T-cell (primary cell): ENCODE measurements around the gene CD200R1. TPM values are rescaled to one million over a fixed set of nuclear protein-coding genes. Genes with fewer than 3 reads are reported as not detected.
A peak's percentile ranks its signal among the peaks of the same experiment; 100 is the strongest.

ENCODE experiments used
- ATAC-seq, 4 experiments: fragments of 200-7000 bp in 3 of 4; fragments of 150-1000 bp in 1 of 4; cut with Tn5 transposase; replicated peaks in 1 of 4; 1 replicate in 3 of 4; 2 replicates in 1 of 4; pipeline ENCODE4 v1.10.0; 2021; ENCODE audit warnings: moderate library complexity in 3 of 4, mild to moderate bottlenecking in 2 of 4, moderate number of reproducible peaks in 1 of 4
- CTCF ChIA-PET, 2 donors: fragments of 300-600 bp; sonication (Branson Sonifier 250); formaldehyde crosslinking; loops; one replicate each; lab custom pipeline; 2022; ENCODE audit warnings: antibody characterized with exemption in 2 of 2; lab: Charles Lee
- POLR2A ChIA-PET, 2 donors: fragments of 300-600 bp; sonication (Branson Sonifier 250); formaldehyde crosslinking; loops; one replicate each; lab custom pipeline; 2022; ENCODE audit warnings: antibody characterized with exemption in 2 of 2; lab: Charles Lee
- DNase-seq, 35 experiments: peaks; one replicate each; pipeline versions ENCODE4 v3.0.0 to v3.0.0-alpha.2; 2013 to 2023
- H3K27ac ChIP-seq: one replicate; pipeline ENCODE4 v1.5.1; 2013; ENCODE audit warnings: low read length
- H3K27me3 ChIP-seq, 2 experiments: replicated peaks in 1 of 2; 1 replicate in 1 of 2; 2 replicates in 1 of 2; pipeline versions ENCODE4 v1.6.1 to v1.7.0; 2013; ENCODE audit warnings: low read length in 1 of 2, mixed read lengths in 1 of 2; ENCODE audit not compliant: control insufficient read depth in 2 of 2, insufficient read depth in 2 of 2; ENCODE audit errors: extremely low read depth in 1 of 2
- H3K36me3 ChIP-seq, 2 donors: 1 replicate in 1 of 2; 2 replicates in 1 of 2; pipeline versions ENCODE4 v1.6.1 to v1.7.0; 2013; ENCODE audit warnings: low read length in 1 of 2; ENCODE audit not compliant: control insufficient read depth in 2 of 2, insufficient read depth in 1 of 2; ENCODE audit errors: extremely low read depth in 1 of 2
- H3K4me1 ChIP-seq, 2 experiments: 1 replicate in 1 of 2; 2 replicates in 1 of 2; pipeline versions ENCODE4 v1.6.1 to v1.7.0; 2013; ENCODE audit warnings: low read length in 2 of 2, mixed read lengths in 1 of 2; ENCODE audit not compliant: insufficient read depth in 2 of 2, control insufficient read depth in 1 of 2; ENCODE audit errors: extremely low read depth in 1 of 2
- H3K4me3 ChIP-seq, 2 donors: 1 replicate in 1 of 2; 2 replicates in 1 of 2; pipeline versions ENCODE4 v1.5.1 to v1.7.0; 2013; ENCODE audit warnings: mild to moderate bottlenecking in 2 of 2, low read length in 1 of 2, moderate library complexity in 1 of 2; ENCODE audit not compliant: control insufficient read depth in 1 of 2; ENCODE audit errors: extremely low read depth in 1 of 2
- H3K9me3 ChIP-seq: 2 replicates; pipeline ENCODE4 v1.7.0; 2013
- H3K27ac Mint-ChIP-seq, 2 donors: one replicate each; pipeline ENCODE4 v1.8.0; 2020 to 2021; ENCODE audit warnings: mild to moderate bottlenecking in 2 of 2, mixed read lengths in 2 of 2
- H3K27me3 Mint-ChIP-seq, 2 donors: one replicate each; pipeline ENCODE4 v1.8.0; 2021 to 2022; ENCODE audit warnings: mixed read lengths in 2 of 2
- H3K36me3 Mint-ChIP-seq: one replicate; pipeline ENCODE4 v1.8.0; 2021; ENCODE audit warnings: mixed read lengths
- H3K4me1 Mint-ChIP-seq, 3 donors: one replicate each; pipeline ENCODE4 v1.8.0; 2020 to 2022; ENCODE audit warnings: mixed read lengths in 3 of 3, mild to moderate bottlenecking in 1 of 3
- H3K4me3 Mint-ChIP-seq, 3 donors: one replicate each; pipeline ENCODE4 v1.8.0; 2020 to 2022; ENCODE audit warnings: mild to moderate bottlenecking in 3 of 3, mixed read lengths in 3 of 3, moderate library complexity in 3 of 3
- H3K9me3 Mint-ChIP-seq, 3 donors: one replicate each; pipeline ENCODE4 v1.8.0; 2020 to 2022; ENCODE audit warnings: mixed read lengths in 3 of 3
- WGBS: methylation state at CpG from one replicate; pipeline ENCODE4 v1.1.5; 2013; ENCODE audit warnings: missing lambda C conversion rate; ENCODE audit not compliant: insufficient coverage; 5-methylcytosine and 5-hydroxymethylcytosine counted together
- total RNA-seq, 35 experiments: library from RNA in 6 of 35; stranded (reverse) in 6 of 35; fragments of 120-200 nt in 1 of 35; gene quantifications; one replicate each; pipeline versions ENCODE4 v1.2.1 to v1.2.4 and lab custom pipeline; 2013 to 2026

The CD200R1 gene
- total RNA-seq, 5 donors from 2014 or later (not counting 1 experiment from before 2014, with no cell fraction given): 10.1 to 20.4 (median 11.9) TPM

GRCh38 chr3:112973325-112974177 lies 1.4 kb downstream of the CD200R1 start:
- Mint-ChIP-seq H3K4me3 (peak overlapping the region; percentile 91 to 98 (median 95)), H3K4me1 (peaks cover 83 to 98% (median 86%) of the 10 kb centered on the region in 3 donors), H3K9me3 (no peaks in the 10 kb centered on the region), H3K27ac (peak overlapping the region; percentile 95 to 98), H3K36me3 (no peaks in the 10 kb centered on the region), H3K27me3 (no peaks in the 10 kb centered on the region)
- ATAC-seq (peak; percentile 70 to 88 (median 80)), DNase-seq (peak in 27 of 35 experiments; percentile 11 to 69 (median 24))
- H3K4me3 ChIP-seq: peak overlapping the region; percentile 62 to 68
- peak overlapping the region; percentile 83 for H3K27ac ChIP-seq
- H3K9me3 ChIP-seq: no peaks in the 10 kb centered on the region
- no CpG with 5 or more reads among the region's 5 CpGs for WGBS
- no peaks in the 10 kb centered on the region for H3K36me3 ChIP-seq
- H3K4me1 ChIP-seq: peaks cover 32 to 52% of the 10 kb centered on the region in 2 experiments
- ChIA-PET POLR2A (interaction anchor here in 1 of 2 donors (1.2 kb wide), 1 partner anchor 28 kb away, joined by 3 read pairs; no protein-coding TSS in a partner anchor), CTCF (interaction anchor here in 1 of 2 donors (1.0 to 1.6 kb wide), 5 partner anchors 13 to 331 kb away, joined by 3 to 10 read pairs (median 3); partner anchors contain the start of gene GTPBP8)
- no peaks in the 10 kb centered on the region for H3K27me3 ChIP-seq

GRCh38 chr3:112972158-112972557 lies 2.7 kb downstream of the CD200R1 start:
- Histone ChIP-seq H3K4me1 (peaks cover 32 to 47% of the 10 kb centered on the region in 2 experiments), H3K36me3 (no peaks in the 10 kb centered on the region), H3K27ac (peak overlapping the region; percentile 83), H3K4me3 (peak overlapping the region in 1 of 2 donors; percentile 68), H3K9me3 (no peaks in the 10 kb centered on the region), H3K27me3 (no peaks in the 10 kb centered on the region)
- ChIA-PET POLR2A (interaction anchor here in 1 of 2 donors (0.6 kb wide), 1 partner anchor 538 kb away, joined by 4 read pairs; no protein-coding TSS in a partner anchor), CTCF (interaction anchor here in 1 of 2 donors (1.0 to 2.4 kb wide), 3 partner anchors 235 to 329 kb away, joined by 4 to 7 read pairs (median 4); no protein-coding TSS in a partner anchor)
- no peaks in the 10 kb centered on the region for H3K27me3 Mint-ChIP-seq
- no peaks in the 10 kb centered on the region for H3K9me3 Mint-ChIP-seq
- ATAC-seq (no peak), DNase-seq (no peak)
- H3K36me3 Mint-ChIP-seq: peaks cover 2% of the 10 kb centered on the region
- H3K4me3 Mint-ChIP-seq: peak overlapping the region; percentile 91 to 98 (median 95)
- peak overlapping the region; percentile 95 to 98 for H3K27ac Mint-ChIP-seq
- H3K4me1 Mint-ChIP-seq: peaks cover 82 to 98% (median 86%) of the 10 kb centered on the region in 3 donors

- H3K27me3 Mint-ChIP-seq: no peaks in the 10 kb centered on the region
- Histone ChIP-seq H3K4me3 (no peak overlapping the region), H3K27me3 (peaks cover 0 to 3% of the 10 kb centered on the region in 2 experiments), H3K36me3 (peaks cover 0 to 6% of the 10 kb centered on the region in 2 donors), H3K27ac (peak overlapping the region; percentile 20), H3K4me1 (peaks cover 9 to 26% of the 10 kb centered on the region in 2 experiments), H3K9me3 (peaks cover 2% of the 10 kb centered on the region)
- no peak for DNase-seq
- peak overlapping the region; percentile 19 to 59 for H3K27ac Mint-ChIP-seq
- H3K36me3 Mint-ChIP-seq: peaks cover 35% of the 10 kb centered on the region
- peak in 2 of 4 experiments; percentile 49 for ATAC-seq
- ChIA-PET POLR2A (no interaction called here), CTCF (interaction anchor here in 1 of 2 donors (1.3 to 2.4 kb wide), 2 partner anchors 8 to 11 kb away, joined by 3 to 7 read pairs; no protein-coding TSS in a partner anchor)
- peak overlapping the region in 1 of 3 donors; percentile 17 for H3K4me3 Mint-ChIP-seq
- peaks cover 68 to 83% (median 68%) of the 10 kb centered on the region in 3 donors for H3K4me1 Mint-ChIP-seq
- peaks cover 14 to 20% (median 18%) of the 10 kb centered on the region in 3 donors for H3K9me3 Mint-ChIP-seq
- WGBS: no CpG with 5 or more reads among the region's 1 CpG
Observed at GRCh38 chr3:112967828-112968227, 7.1 kb downstream of the CD200R1 start.

- peaks cover 9 to 25% of the 10 kb centered on the region in 2 experiments for H3K4me1 ChIP-seq
- H3K36me3 ChIP-seq: peaks cover 0 to 6% of the 10 kb centered on the region in 2 donors
- Mint-ChIP-seq H3K36me3 (peaks cover 37% of the 10 kb centered on the region), H3K9me3 (peaks cover 14 to 21% (median 18%) of the 10 kb centered on the region in 3 donors), H3K4me3 (peak overlapping the region in 2 of 3 donors; percentile 2 to 17), H3K27me3 (no peaks in the 10 kb centered on the region), H3K27ac (peak overlapping the region; percentile 19 to 59), H3K4me1 (peaks cover 64 to 80% (median 66%) of the 10 kb centered on the region in 3 donors)
- WGBS: no CpG with 5 or more reads among the region's 1 CpG
- H3K27ac ChIP-seq: peak overlapping the region; percentile 20
- H3K9me3 ChIP-seq: peaks cover 2% of the 10 kb centered on the region
- H3K27me3 ChIP-seq: peaks cover 0 to 3% of the 10 kb centered on the region in 2 experiments
- ChIA-PET POLR2A (no interaction called here), CTCF (interaction anchor here in 1 of 2 donors (1.3 to 2.4 kb wide), 2 partner anchors 9 to 12 kb away, joined by 3 to 7 read pairs; no protein-coding TSS in a partner anchor)
- H3K4me3 ChIP-seq: no peak overlapping the region
- ATAC-seq (no peak), DNase-seq (no peak)
Observed at GRCh38 chr3:112967425-112967824, 7.5 kb downstream of the CD200R1 start.

- WGBS: no CpG with 5 or more reads among the region's 2 CpGs
- DNase-seq (no peak), ATAC-seq (no peak)
- peaks cover 0 to 6% of the 10 kb centered on the region in 2 donors for H3K36me3 ChIP-seq
- peaks cover 0 to 3% of the 10 kb centered on the region in 2 experiments for H3K27me3 ChIP-seq
- H3K27ac Mint-ChIP-seq: peak overlapping the region; percentile 19 to 31
- peaks cover 9 to 23% of the 10 kb centered on the region in 2 experiments for H3K4me1 ChIP-seq
- no peaks in the 10 kb centered on the region for H3K27me3 Mint-ChIP-seq
- peaks cover 44% of the 10 kb centered on the region for H3K36me3 Mint-ChIP-seq
- peaks cover 62 to 77% (median 66%) of the 10 kb centered on the region in 3 donors for H3K4me1 Mint-ChIP-seq
- ChIA-PET CTCF (interaction anchor here (0.9 to 1.6 kb wide), 4 partner anchors 10 to 18 kb away, joined by 3 to 5 read pairs (median 4); no protein-coding TSS in a partner anchor), POLR2A (interaction anchor here in 1 of 2 donors (0.6 kb wide), 1 partner anchor 37 kb away, joined by 6 read pairs; no protein-coding TSS in a partner anchor)
- peaks cover 2% of the 10 kb centered on the region for H3K9me3 ChIP-seq
- no peak overlapping the region for H3K27ac ChIP-seq
- peaks cover 14 to 21% (median 18%) of the 10 kb centered on the region in 3 donors for H3K9me3 Mint-ChIP-seq
- H3K4me3 ChIP-seq: no peak overlapping the region
- peak overlapping the region in 1 of 3 donors; percentile 17 for H3K4me3 Mint-ChIP-seq
Observed at GRCh38 chr3:112966633-112967032, 8.3 kb downstream of the CD200R1 start.
